ENCODE results near the gene TRABD2A. TPM values are rescaled to one million over a fixed set of nuclear protein-coding genes. Genes with fewer than 3 reads are reported as not detected.
A peak's percentile ranks its signal among the peaks of the same experiment; 100 is the strongest.

The TRABD2A gene
- total RNA-seq, 1 donor from 2014 or later = 2.0 TPM

GRCh38 chr2:84914334-84914733 lies 33.5 kb upstream of the TRABD2A start:
- DNase-seq (ENCODE audit: low spot score, unreplicated experiment) = no peak
- H3K4me3 Mint-ChIP-seq (ENCODE audit: low read depth) = no peak overlapping the region
- H3K27me3 Mint-ChIP-seq = no peaks in the 10 kb centered on the region
- no peak overlapping the region for H3K27ac Mint-ChIP-seq
- H3K9me3 Mint-ChIP-seq (ENCODE audit: low read depth) = peaks cover 7% of the 10 kb centered on the region
- no peak for TF ChIP-seq CTCF (IDR thresholded peaks at IDR 0.05; ENCODE audit: unreplicated experiment)
- no peaks in the 10 kb centered on the region for H3K4me1 Mint-ChIP-seq (ENCODE audit: low read depth)
- H3K36me3 Mint-ChIP-seq (ENCODE audit: insufficient read depth) = peaks cover 7% of the 10 kb centered on the region

DNA sequence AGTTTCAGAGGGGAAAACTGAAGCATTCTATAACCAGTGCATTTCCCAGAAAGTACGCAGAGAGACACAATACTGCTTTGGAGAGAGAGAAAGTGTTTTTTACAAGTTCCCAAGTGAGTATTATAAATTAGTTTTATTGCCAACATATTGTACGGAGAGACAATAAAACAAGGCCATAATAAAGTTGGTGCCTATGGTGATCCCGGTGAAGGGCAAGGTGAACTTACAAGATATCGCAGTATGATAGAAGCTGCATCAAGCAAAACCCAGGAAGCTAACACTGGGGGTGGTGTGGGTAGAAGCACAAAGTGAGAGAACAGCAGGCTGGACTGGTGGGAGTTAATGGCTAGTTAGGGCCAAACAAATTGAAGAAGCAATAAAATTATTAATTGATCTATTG lies 32.1 kb upstream of the TRABD2A start:
- H3K4me1 Mint-ChIP-seq (ENCODE audit: low read depth) = peaks cover 4% of the 10 kb centered on the region
- H3K27ac Mint-ChIP-seq = no peak overlapping the region
- H3K9me3 Mint-ChIP-seq (ENCODE audit: low read depth) = peaks cover 13% of the 10 kb centered on the region
- H3K4me3 Mint-ChIP-seq (ENCODE audit: low read depth) = no peak overlapping the region
- no peaks in the 10 kb centered on the region for H3K27me3 Mint-ChIP-seq
- no peak for DNase-seq (ENCODE audit: low spot score, unreplicated experiment)
- peaks cover 18% of the 10 kb centered on the region for H3K36me3 Mint-ChIP-seq (ENCODE audit: insufficient read depth)
- no peak for TF ChIP-seq CTCF (IDR thresholded peaks at IDR 0.05; ENCODE audit: unreplicated experiment)

GRCh38 chr2:84911135-84911678 lies 30.3 kb upstream of the TRABD2A start:
- peaks cover 29% of the 10 kb centered on the region for H3K36me3 Mint-ChIP-seq (ENCODE audit: insufficient read depth)
- DNase-seq (ENCODE audit: low spot score, unreplicated experiment) = no peak
- H3K9me3 Mint-ChIP-seq (ENCODE audit: low read depth) = peaks cover 13% of the 10 kb centered on the region
- peaks cover 14% of the 10 kb centered on the region for H3K4me1 Mint-ChIP-seq (ENCODE audit: low read depth)
- H3K27me3 Mint-ChIP-seq = no peaks in the 10 kb centered on the region
- H3K27ac Mint-ChIP-seq = no peak overlapping the region
- H3K4me3 Mint-ChIP-seq (ENCODE audit: low read depth) = no peak overlapping the region
- no peak for TF ChIP-seq CTCF (IDR thresholded peaks at IDR 0.05; ENCODE audit: unreplicated experiment)

GRCh38 chr2:84908948-84909713 lies 28.2 kb upstream of the TRABD2A start:
- H3K4me1 Mint-ChIP-seq (ENCODE audit: low read depth) = peaks cover 17% of the 10 kb centered on the region
- TF ChIP-seq CTCF (IDR thresholded peaks at IDR 0.05; ENCODE audit: unreplicated experiment) = no peak
- H3K27me3 Mint-ChIP-seq = peaks cover 6% of the 10 kb centered on the region
- DNase-seq (ENCODE audit: low spot score, unreplicated experiment) = no peak
- peaks cover 13% of the 10 kb centered on the region for H3K9me3 Mint-ChIP-seq (ENCODE audit: low read depth)
- no peak overlapping the region for H3K4me3 Mint-ChIP-seq (ENCODE audit: low read depth)
- peaks cover 32% of the 10 kb centered on the region for H3K36me3 Mint-ChIP-seq (ENCODE audit: insufficient read depth)
- H3K27ac Mint-ChIP-seq = no peak overlapping the region

- H3K4me3 Mint-ChIP-seq (ENCODE audit: low read depth) = peak overlapping the region; percentile 97
- no peak for DNase-seq (ENCODE audit: low spot score, unreplicated experiment)
- peaks cover 13% of the 10 kb centered on the region for H3K9me3 Mint-ChIP-seq (ENCODE audit: low read depth)
- peak overlapping the region; percentile 95 for H3K27ac Mint-ChIP-seq
- TF ChIP-seq CTCF (IDR thresholded peaks at IDR 0.05; ENCODE audit: unreplicated experiment) = no peak
- H3K4me1 Mint-ChIP-seq (ENCODE audit: low read depth) = peaks cover 17% of the 10 kb centered on the region
- peaks cover 16% of the 10 kb centered on the region for H3K27me3 Mint-ChIP-seq
- H3K36me3 Mint-ChIP-seq (ENCODE audit: insufficient read depth) = peaks cover 32% of the 10 kb centered on the region
These were observed 26.2 kb upstream of the TRABD2A start for GRCh38 chr2:84906900-84907714.

All from progenitor cell of endocrine pancreas (in vitro differentiated cells).